Measurements from ENCODE around the gene ENAH. TPM values are rescaled to one million over a fixed set of nuclear protein-coding genes. Genes with fewer than 3 reads are reported as not detected.
A peak's percentile ranks its signal among the peaks of the same experiment; 100 is the strongest.

ENAH gene
- total and polyA plus RNA-seq, 9 of the 15 experiments (the other 6 are each of a cell fraction or from before 2014, with no cell fraction given) = 0.03 to 1.2 (median 0.15) TPM

DNA sequence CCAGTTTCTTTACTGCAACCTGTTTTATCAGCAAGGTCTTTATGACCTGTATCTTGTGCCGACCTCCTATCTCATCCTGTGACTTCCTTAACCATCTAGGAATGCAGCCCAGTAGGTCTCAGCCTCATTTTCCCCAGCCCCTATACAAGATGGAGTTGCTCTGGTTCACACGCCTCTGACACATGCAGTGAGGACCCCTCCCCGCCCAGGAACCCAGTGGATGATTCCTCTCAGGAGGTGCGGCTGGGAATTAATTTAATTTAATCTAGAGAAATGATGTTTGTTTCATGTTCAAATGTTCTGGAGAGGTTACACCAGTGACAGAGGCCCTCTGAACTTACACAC, 186.1 kb downstream of the ENAH start (continued):
- TF ChIP-seq, protein P1, sequence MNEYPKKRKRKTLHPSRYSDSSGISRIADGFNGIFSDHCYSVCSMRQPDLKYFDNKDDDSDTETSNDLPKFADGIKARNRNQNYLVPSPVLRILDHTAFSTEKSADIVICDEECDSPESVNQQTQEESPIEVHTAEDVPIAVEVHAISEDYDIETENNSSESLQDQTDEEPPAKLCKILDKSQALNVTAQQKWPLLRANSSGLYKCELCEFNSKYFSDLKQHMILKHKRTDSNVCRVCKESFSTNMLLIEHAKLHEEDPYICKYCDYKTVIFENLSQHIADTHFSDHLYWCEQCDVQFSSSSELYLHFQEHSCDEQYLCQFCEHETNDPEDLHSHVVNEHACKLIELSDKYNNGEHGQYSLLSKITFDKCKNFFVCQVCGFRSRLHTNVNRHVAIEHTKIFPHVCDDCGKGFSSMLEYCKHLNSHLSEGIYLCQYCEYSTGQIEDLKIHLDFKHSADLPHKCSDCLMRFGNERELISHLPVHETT (CRISPR knock-in tag; conservative IDR thresholded peaks at IDR 0.05 in 1 of 2, IDR thresholded peaks at IDR 0.05 in 1 of 2) = peak in 1 of 2 experiments; percentile 96; a peak in 2 of 4 replicates
- TF ChIP-seq KDM5B (IDR thresholded peaks at IDR 0.05; ENCODE audit: insufficient replicate concordance, low read depth, low read length) (no peak), ZNF41 (CRISPR knock-in tag; conservative IDR thresholded peaks at IDR 0.05) (peak; percentile 93), TAF7 (tag; IDR thresholded peaks at IDR 0.05) (peak; percentile 71), ZNF780A (CRISPR knock-in tag; IDR thresholded peaks at IDR 0.05) (no peak), SREBF1 (IDR thresholded peaks at IDR 0.05; ENCODE audit: borderline replicate concordance, low read depth, low read length) (no peak), ZNF436 (CRISPR knock-in tag; IDR thresholded peaks at IDR 0.05) (no peak), CBX1 (IDR thresholded peaks at IDR 0.05; ENCODE audit: low read depth) (no peak), SRSF1 (IDR thresholded peaks at IDR 0.05; ENCODE audit: low read depth, low read length) (no peak), GTF2E2 (tag; IDR thresholded peaks at IDR 0.05) (no peak), HLTF (IDR thresholded peaks at IDR 0.05) (no peak), ZNF133 (CRISPR knock-in tag; IDR thresholded peaks at IDR 0.05) (0 out of 2 replicates have a peak, but pooled peaks have one; percentile 13), BRCA1 (IDR thresholded peaks at IDR 0.05) (no peak), BRCA1 (CRISPR knock-in tag; IDR thresholded peaks at IDR 0.05) (no peak), ZNF551 (CRISPR knock-in tag; IDR thresholded peaks at IDR 0.05) (no peak), CREBBP (IDR thresholded peaks at IDR 0.05; ENCODE audit: low read depth, low read length) (no peak), SNRNP70 (optimal IDR thresholded peaks at IDR 0.05; ENCODE audit: low read depth, low read length) (no peak), ZNF507 (tag; conservative IDR thresholded peaks at IDR 0.05) (peak; percentile 58; the same call in 1 of the 2 replicates), NCOA4 (IDR thresholded peaks at IDR 0.05; ENCODE audit: partially characterized antibody) (no peak), CREM (IDR thresholded peaks at IDR 0.05; ENCODE audit: low read depth) (no peak), BRD9 (IDR thresholded peaks at IDR 0.05; ENCODE audit: low read depth, partially characterized antibody) (no peak)
- TF ChIP-seq, protein P2, sequence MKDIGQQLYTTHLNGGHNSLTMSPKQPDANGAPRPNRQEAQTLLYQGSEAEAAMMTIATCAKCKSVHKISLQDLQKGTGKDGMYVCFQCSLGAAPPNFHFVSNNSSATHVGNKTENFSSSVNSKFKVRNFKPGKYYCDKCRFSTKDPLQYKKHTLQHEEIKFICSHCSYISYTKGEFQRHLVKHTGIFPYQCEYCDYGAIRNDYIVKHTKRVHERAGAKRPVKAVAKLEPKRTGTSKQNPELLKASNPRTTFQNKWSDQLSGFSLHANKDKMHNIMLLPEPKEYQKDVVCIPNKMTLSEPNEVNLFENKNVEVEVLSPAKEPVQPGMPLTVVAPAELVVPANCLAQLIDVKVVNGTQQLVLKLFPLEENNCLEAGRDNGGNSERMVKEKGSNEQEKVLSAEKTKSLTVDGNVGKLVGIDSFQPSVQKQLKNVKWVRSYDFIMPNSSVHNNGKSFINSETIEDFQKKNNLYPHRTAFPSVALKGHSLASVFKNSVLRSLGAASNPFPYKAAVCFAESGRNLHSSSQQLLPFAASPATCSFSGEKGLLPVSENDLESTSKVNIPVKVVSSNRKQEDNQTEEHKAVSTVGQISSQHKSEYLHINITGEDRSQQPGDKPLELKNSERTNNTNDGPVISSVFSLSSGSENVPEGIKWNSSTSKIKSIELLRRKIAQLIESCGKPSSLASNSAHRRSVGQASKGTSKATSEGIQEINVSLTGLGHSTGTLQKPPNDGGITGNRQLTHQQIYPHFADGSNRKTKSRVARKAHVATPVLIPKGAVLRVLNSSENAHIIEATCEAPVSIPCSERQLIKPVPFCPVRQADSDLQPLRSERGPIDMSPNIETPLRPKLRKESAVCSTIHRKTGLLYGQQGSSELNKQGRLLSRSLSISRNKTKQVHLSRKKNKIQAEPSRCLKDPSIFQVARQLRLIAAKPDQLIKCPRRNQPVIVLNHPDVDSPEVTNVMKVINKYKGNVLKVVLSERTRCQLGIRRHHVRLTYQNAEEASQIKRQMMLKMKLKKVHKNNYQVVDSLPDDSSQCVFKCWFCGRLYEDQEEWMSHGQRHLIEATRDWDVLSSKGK (CRISPR knock-in tag; IDR thresholded peaks at IDR 0.05) = no peak
- TF ChIP-seq, protein P3, sequence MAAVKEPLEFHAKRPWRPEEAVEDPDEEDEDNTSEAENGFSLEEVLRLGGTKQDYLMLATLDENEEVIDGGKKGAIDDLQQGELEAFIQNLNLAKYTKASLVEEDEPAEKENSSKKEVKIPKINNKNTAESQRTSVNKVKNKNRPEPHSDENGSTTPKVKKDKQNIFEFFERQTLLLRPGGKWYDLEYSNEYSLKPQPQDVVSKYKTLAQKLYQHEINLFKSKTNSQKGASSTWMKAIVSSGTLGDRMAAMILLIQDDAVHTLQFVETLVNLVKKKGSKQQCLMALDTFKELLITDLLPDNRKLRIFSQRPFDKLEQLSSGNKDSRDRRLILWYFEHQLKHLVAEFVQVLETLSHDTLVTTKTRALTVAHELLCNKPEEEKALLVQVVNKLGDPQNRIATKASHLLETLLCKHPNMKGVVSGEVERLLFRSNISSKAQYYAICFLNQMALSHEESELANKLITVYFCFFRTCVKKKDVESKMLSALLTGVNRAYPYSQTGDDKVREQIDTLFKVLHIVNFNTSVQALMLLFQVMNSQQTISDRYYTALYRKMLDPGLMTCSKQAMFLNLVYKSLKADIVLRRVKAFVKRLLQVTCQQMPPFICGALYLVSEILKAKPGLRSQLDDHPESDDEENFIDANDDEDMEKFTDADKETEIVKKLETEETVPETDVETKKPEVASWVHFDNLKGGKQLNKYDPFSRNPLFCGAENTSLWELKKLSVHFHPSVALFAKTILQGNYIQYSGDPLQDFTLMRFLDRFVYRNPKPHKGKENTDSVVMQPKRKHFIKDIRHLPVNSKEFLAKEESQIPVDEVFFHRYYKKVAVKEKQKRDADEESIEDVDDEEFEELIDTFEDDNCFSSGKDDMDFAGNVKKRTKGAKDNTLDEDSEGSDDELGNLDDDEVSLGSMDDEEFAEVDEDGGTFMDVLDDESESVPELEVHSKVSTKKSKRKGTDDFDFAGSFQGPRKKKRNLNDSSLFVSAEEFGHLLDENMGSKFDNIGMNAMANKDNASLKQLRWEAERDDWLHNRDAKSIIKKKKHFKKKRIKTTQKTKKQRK (IDR thresholded peaks at IDR 0.05; ENCODE audit: borderline replicate concordance, low read depth, low read length) = no peak
